Cardiac fibroblast (primary cell): ENCODE data around the gene OMG.
A peak's percentile ranks its signal among the peaks of the same experiment; 100 is the strongest.

Experiments
- DNase-seq, 2 donors: peaks; one replicate each; pipeline versions ENCODE4 v3.0.0 to v3.0.0-alpha.2; 2010; ENCODE audit warnings: low read depth in 2 of 2
- H3K4me3 ChIP-seq, 2 donors: replicated peaks in 1 of 2; 1 replicate in 1 of 2; 2 replicates in 1 of 2; pipeline ENCODE4 v1.5.1; 2011; ENCODE audit warnings: low read depth in 2 of 2, low read length in 2 of 2, mild to moderate bottlenecking in 2 of 2, moderate library complexity in 1 of 2
- CTCF ChIP-seq: IDR thresholded peaks from one replicate; pipeline ENCODE4 v1.5.1; 2011; ENCODE audit warnings: low read depth, mild to moderate bottlenecking, low read length, inconsistent platforms

The OMG gene

GRCh38 chr17:31308372-31309334, 11.6 kb upstream of the OMG start:
- H3K4me3 ChIP-seq, result no peak overlapping the region
- TF ChIP-seq CTCF, result no peak
- no peak for DNase-seq

GRCh38 chr17:31307640-31308039, 10.6 kb upstream of the OMG start:
- no peak for TF ChIP-seq CTCF
- H3K4me3 ChIP-seq, result no peak overlapping the region

GRCh38 chr17:31299624-31300023, 2.6 kb upstream of the OMG start:
- no peak for DNase-seq
- no peak for TF ChIP-seq CTCF
- H3K4me3 ChIP-seq, result no peak overlapping the region

More at GRCh38 chr17:31307640-31308039, 10.6 kb upstream of the OMG start:
- no peak for DNase-seq

- no peak overlapping the region for H3K4me3 ChIP-seq
- TF ChIP-seq CTCF, result no peak
- no peak for DNase-seq
Observed at GRCh38 chr17:31296142-31296541, 897 bp downstream of the OMG start.

GRCh38 chr17:31295489-31295871, 1.6 kb downstream of the OMG start:
- no peak overlapping the region for H3K4me3 ChIP-seq
- no peak for TF ChIP-seq CTCF
- DNase-seq, result no peak

GRCh38 chr17:31294820-31295488, 2.1 kb downstream of the OMG start:
- no peak for TF ChIP-seq CTCF
- H3K4me3 ChIP-seq, result no peak overlapping the region
- peak in 1 of 2 donors; percentile 43 for DNase-seq
